ENCODE data around the gene TMEM88. TPM values are rescaled to one million over a fixed set of nuclear protein-coding genes. Genes with fewer than 3 reads are reported as not detected.

TMEM88 gene
- total and polyA plus RNA-seq, 2 of the 13 experiments (the other 11 are each of a cell fraction or from before 2014, with no cell fraction given), result 0.31 to 0.66 TPM

DNA sequence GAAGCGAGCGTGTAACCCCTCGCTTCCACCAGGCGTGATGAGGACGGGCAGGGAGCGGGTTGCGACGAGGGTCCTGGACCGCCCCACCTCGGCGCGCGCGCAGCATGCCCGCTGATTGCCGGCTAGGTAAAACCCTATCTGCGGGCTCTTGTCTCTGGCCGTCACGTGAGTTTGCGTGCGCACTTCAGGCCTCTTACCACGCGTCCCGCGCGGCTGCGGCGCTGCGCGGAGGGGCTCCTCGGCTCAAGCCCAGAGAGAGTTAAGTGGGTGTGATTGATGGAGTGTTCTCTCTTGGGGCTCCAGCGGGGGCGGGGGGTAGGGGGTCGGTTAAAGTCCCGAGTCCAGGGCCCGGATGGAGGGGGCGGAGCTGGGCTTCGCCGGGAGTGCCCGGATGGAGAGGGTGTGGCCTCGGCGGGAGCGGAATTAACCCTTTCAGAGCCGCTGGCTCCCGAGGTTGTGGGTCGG is 12.9 kb upstream of the TMEM88 start (continued):
- no peak for TF ChIP-seq ZNF547 (CRISPR knock-in tag; IDR thresholded peaks at IDR 0.05)
- TF ChIP-seq EP300 (IDR thresholded peaks at IDR 0.05; ENCODE audit: low read depth in 2 of 2, low read length in 2 of 2), result no peak
- no peak for TF ChIP-seq EP300 (CRISPR knock-in tag; IDR thresholded peaks at IDR 0.05; ENCODE audit: borderline replicate concordance)
- no peak for TF ChIP-seq ZNF138 (CRISPR knock-in tag; IDR thresholded peaks at IDR 0.05; ENCODE audit: low read depth)
- TF ChIP-seq ZNF557 (CRISPR knock-in tag; IDR thresholded peaks at IDR 0.05), result no peak
- TF ChIP-seq, protein P1, sequence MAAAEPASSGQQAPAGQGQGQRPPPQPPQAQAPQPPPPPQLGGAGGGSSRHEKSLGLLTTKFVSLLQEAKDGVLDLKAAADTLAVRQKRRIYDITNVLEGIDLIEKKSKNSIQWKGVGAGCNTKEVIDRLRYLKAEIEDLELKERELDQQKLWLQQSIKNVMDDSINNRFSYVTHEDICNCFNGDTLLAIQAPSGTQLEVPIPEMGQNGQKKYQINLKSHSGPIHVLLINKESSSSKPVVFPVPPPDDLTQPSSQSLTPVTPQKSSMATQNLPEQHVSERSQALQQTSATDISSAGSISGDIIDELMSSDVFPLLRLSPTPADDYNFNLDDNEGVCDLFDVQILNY (CRISPR knock-in tag; conservative IDR thresholded peaks at IDR 0.05), result no peak
- TF ChIP-seq RCOR2 (CRISPR knock-in tag; IDR thresholded peaks at IDR 0.05), result no peak
- no peak for TF ChIP-seq ZNF766 (CRISPR knock-in tag; IDR thresholded peaks at IDR 0.05; ENCODE audit: borderline replicate concordance)
- no peak for TF ChIP-seq SMARCC2 (IDR thresholded peaks at IDR 0.05)
- no peak for TF ChIP-seq ZNF550 (CRISPR knock-in tag; IDR thresholded peaks at IDR 0.05; ENCODE audit: borderline replicate concordance)
- TF ChIP-seq, protein P2, sequence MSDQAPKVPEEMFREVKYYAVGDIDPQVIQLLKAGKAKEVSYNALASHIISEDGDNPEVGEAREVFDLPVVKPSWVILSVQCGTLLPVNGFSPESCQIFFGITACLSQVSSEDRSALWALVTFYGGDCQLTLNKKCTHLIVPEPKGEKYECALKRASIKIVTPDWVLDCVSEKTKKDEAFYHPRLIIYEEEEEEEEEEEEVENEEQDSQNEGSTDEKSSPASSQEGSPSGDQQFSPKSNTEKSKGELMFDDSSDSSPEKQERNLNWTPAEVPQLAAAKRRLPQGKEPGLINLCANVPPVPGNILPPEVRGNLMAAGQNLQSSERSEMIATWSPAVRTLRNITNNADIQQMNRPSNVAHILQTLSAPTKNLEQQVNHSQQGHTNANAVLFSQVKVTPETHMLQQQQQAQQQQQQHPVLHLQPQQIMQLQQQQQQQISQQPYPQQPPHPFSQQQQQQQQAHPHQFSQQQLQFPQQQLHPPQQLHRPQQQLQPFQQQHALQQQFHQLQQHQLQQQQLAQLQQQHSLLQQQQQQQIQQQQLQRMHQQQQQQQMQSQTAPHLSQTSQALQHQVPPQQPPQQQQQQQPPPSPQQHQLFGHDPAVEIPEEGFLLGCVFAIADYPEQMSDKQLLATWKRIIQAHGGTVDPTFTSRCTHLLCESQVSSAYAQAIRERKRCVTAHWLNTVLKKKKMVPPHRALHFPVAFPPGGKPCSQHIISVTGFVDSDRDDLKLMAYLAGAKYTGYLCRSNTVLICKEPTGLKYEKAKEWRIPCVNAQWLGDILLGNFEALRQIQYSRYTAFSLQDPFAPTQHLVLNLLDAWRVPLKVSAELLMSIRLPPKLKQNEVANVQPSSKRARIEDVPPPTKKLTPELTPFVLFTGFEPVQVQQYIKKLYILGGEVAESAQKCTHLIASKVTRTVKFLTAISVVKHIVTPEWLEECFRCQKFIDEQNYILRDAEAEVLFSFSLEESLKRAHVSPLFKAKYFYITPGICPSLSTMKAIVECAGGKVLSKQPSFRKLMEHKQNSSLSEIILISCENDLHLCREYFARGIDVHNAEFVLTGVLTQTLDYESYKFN (CRISPR knock-in tag; conservative IDR thresholded peaks at IDR 0.05), result peak; percentile 70
- no peak for TF ChIP-seq ZNF260 (CRISPR knock-in tag; IDR thresholded peaks at IDR 0.05; ENCODE audit: borderline replicate concordance, low read depth)
- no peak for TF ChIP-seq ZNF678 (CRISPR knock-in tag; IDR thresholded peaks at IDR 0.05)
- TF ChIP-seq, protein P3, sequence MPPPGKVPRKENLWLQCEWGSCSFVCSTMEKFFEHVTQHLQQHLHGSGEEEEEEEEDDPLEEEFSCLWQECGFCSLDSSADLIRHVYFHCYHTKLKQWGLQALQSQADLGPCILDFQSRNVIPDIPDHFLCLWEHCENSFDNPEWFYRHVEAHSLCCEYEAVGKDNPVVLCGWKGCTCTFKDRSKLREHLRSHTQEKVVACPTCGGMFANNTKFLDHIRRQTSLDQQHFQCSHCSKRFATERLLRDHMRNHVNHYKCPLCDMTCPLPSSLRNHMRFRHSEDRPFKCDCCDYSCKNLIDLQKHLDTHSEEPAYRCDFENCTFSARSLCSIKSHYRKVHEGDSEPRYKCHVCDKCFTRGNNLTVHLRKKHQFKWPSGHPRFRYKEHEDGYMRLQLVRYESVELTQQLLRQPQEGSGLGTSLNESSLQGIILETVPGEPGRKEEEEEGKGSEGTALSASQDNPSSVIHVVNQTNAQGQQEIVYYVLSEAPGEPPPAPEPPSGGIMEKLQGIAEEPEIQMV (CRISPR knock-in tag; IDR thresholded peaks at IDR 0.05; ENCODE audit: low read depth), result no peak
- TF ChIP-seq, protein P4, sequence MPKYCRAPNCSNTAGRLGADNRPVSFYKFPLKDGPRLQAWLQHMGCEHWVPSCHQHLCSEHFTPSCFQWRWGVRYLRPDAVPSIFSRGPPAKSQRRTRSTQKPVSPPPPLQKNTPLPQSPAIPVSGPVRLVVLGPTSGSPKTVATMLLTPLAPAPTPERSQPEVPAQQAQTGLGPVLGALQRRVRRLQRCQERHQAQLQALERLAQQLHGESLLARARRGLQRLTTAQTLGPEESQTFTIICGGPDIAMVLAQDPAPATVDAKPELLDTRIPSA (CRISPR knock-in tag; IDR thresholded peaks at IDR 0.05; ENCODE audit: borderline replicate concordance), result no peak
- TF ChIP-seq ZNF737 (CRISPR knock-in tag; IDR thresholded peaks at IDR 0.05; ENCODE audit: borderline replicate concordance), result no peak
- TF ChIP-seq ZNF296 (CRISPR knock-in tag; conservative IDR thresholded peaks at IDR 0.05), result no peak
- 0 out of 2 replicates have a peak, but pooled peaks have one; percentile 64 for TF ChIP-seq ZNF510 (CRISPR knock-in tag; IDR thresholded peaks at IDR 0.05; ENCODE audit: low read depth)
- TF ChIP-seq REPIN1 (CRISPR knock-in tag; IDR thresholded peaks at IDR 0.05; ENCODE audit: borderline replicate concordance, low read depth), result peak; percentile 69; the same call in 1 of the 2 replicates
- 0 out of 2 replicates have a peak, but pooled peaks have one; percentile 58 for TF ChIP-seq ZNF224 (CRISPR knock-in tag; IDR thresholded peaks at IDR 0.05)
- TF ChIP-seq SUZ12 (IDR thresholded peaks at IDR 0.05; ENCODE audit: low read depth, low read length), result no peak
- peak; percentile 23 for TF ChIP-seq YY1 (IDR thresholded peaks at IDR 0.05; ENCODE audit: insufficient read depth, insufficient replicate concordance, low read depth, low read length)

All from HepG2 (cell line).